Neural cell (in vitro differentiated cells): Measurements from ENCODE around the gene RAI14. TPM values are rescaled to one million over a fixed set of nuclear protein-coding genes. Genes with fewer than 3 reads are reported as not detected.

Experiments
- H2AFZ ChIP-seq: fragments of 200-600, 300-800 bp; sonication (generic), shearing (Covaris generic); 2 replicates; pipeline ENCODE4 v1.6.0; 2014; ENCODE audit warnings: low read depth, mild to moderate bottlenecking, antibody characterized with exemption, low read length, moderate library complexity
- H3F3A ChIP-seq: fragments of 200-600 bp; shearing (Covaris generic); 2 replicates; pipeline ENCODE4 v1.6.1; 2016; ENCODE audit warnings: mild to moderate bottlenecking, moderate library complexity, mixed read lengths, antibody characterized with exemption, low read length; ENCODE audit not compliant: insufficient read depth, poor library complexity, severe bottlenecking
- H3K27ac ChIP-seq: fragments of 200-600, 300-800 bp; sonication (generic), shearing (Covaris generic); 2 replicates; pipeline ENCODE4 v1.5.1; 2014; ENCODE audit warnings: mild to moderate bottlenecking, low read length, moderate library complexity
- H3K27me3 ChIP-seq: fragments of 300-800, 200-600 bp; sonication (generic), shearing (Covaris generic); 2 replicates; pipeline ENCODE4 v1.6.0; 2014; ENCODE audit warnings: mild to moderate bottlenecking, low read depth, low read length, moderate library complexity; ENCODE audit not compliant: insufficient read depth
- H3K36me3 ChIP-seq: fragments of 300-800, 200-600 bp; sonication (generic), shearing (Covaris generic); 2 replicates; pipeline ENCODE4 v1.5.1; 2014; ENCODE audit warnings: mild to moderate bottlenecking, antibody characterized with exemption, low read length, moderate library complexity; ENCODE audit not compliant: insufficient read depth
- H3K4me2 ChIP-seq: fragments of 300-800, 200-600 bp; sonication (generic), shearing (Covaris generic); 2 replicates; pipeline ENCODE4 v1.6.0; 2014; ENCODE audit warnings: mild to moderate bottlenecking, low read length
- H3K4me3 ChIP-seq: fragments of 300-800, 200-600 bp; sonication (generic), shearing (Covaris generic); 2 replicates; pipeline ENCODE4 v1.5.1; 2014; ENCODE audit warnings: mild to moderate bottlenecking, low read length, moderate library complexity
- H3K79me2 ChIP-seq: fragments of 200-600 bp; shearing (Covaris generic); replicated peaks from 2 replicates; pipeline ENCODE4 v1.6.0; 2014; ENCODE audit warnings: mild to moderate bottlenecking, low read length, moderate library complexity; ENCODE audit not compliant: insufficient read depth
- H3K9ac ChIP-seq: fragments of 300-800, 200-600 bp; sonication (generic), shearing (Covaris generic); 2 replicates; pipeline ENCODE4 v1.6.1; 2016; ENCODE audit warnings: mild to moderate bottlenecking, low read length, mixed read lengths
- H3K9me2 ChIP-seq: fragments of 200-600 bp; shearing (Covaris generic); 2 replicates; pipeline ENCODE4 v1.6.1; 2016; ENCODE audit warnings: mild to moderate bottlenecking, low read length, mixed read lengths; ENCODE audit not compliant: insufficient read depth
- H3K9me3 ChIP-seq: fragments of 200-600, 300-800 bp; sonication (generic), shearing (Covaris generic); 2 replicates; pipeline ENCODE4 v1.6.1; 2016; ENCODE audit warnings: mild to moderate bottlenecking, mixed run types, low read length, moderate library complexity, mixed read lengths
- H4K20me1 ChIP-seq: fragments of 200-600 bp; shearing (Covaris generic); 2 replicates; pipeline ENCODE4 v1.6.1; 2016; ENCODE audit warnings: mild to moderate bottlenecking, mixed run types; ENCODE audit not compliant: insufficient read depth
- CTCF ChIP-seq: fragments of 450-650 bp; IDR thresholded peaks from 2 replicates; pipeline ENCODE4 v1.5.1; 2014; ENCODE audit warnings: antibody characterized with exemption, mild to moderate bottlenecking, moderate library complexity; ENCODE audit not compliant: poor library complexity, severe bottlenecking
- EP300 ChIP-seq: fragments of 450-650 bp; conservative IDR thresholded peaks from 2 replicates; pipeline ENCODE4 v1.6.1; 2014; ENCODE audit warnings: antibody characterized with exemption, mild to moderate bottlenecking, moderate library complexity; ENCODE audit not compliant: poor library complexity, severe bottlenecking
- EZH2 ChIP-seq: fragments of 200-600, 300-800 bp; shearing (Covaris generic), sonication (generic); IDR thresholded peaks from 2 replicates; pipeline ENCODE4 v1.6.1; 2014; ENCODE audit warnings: antibody characterized with exemption, low read length, borderline replicate concordance, mild to moderate bottlenecking; ENCODE audit not compliant: insufficient read depth, poor library complexity, severe bottlenecking
- MXI1 ChIP-seq: fragments of 450-650 bp; conservative IDR thresholded peaks from 2 replicates; pipeline ENCODE4 v1.6.1; 2014; ENCODE audit warnings: antibody characterized with exemption, mild to moderate bottlenecking; ENCODE audit not compliant: poor library complexity, severe bottlenecking
- POLR2AphosphoS5 ChIP-seq: IDR thresholded peaks from 2 replicates; pipeline ENCODE4 v1.6.1; 2012
- RAD21 ChIP-seq: fragments of 450-650 bp; conservative IDR thresholded peaks from 2 replicates; pipeline ENCODE4 v1.6.1; 2014; ENCODE audit warnings: antibody characterized with exemption, mild to moderate bottlenecking, moderate library complexity
- REST ChIP-seq: IDR thresholded peaks from 2 replicates; pipeline ENCODE4 v1.6.1; 2012; ENCODE audit warnings: borderline replicate concordance
- SMC3 ChIP-seq: fragments of 450-650 bp; conservative IDR thresholded peaks from 2 replicates; pipeline ENCODE4 v1.6.1; 2014; ENCODE audit warnings: antibody characterized with exemption, mild to moderate bottlenecking, moderate library complexity; ENCODE audit not compliant: poor library complexity
- TAF1 ChIP-seq: IDR thresholded peaks from 2 replicates; pipeline ENCODE4 v1.6.1; 2012; ENCODE audit warnings: low read depth
- polyA plus RNA-seq: library from polyadenylated mRNA; depleted of rRNA; stranded (reverse); fragments of >200 nt; gene quantifications from 2 replicates; pipeline ENCODE4 v1.2.3, GENCODE V29; 2014

The RAI14 gene
- polyA plus RNA-seq, 1 donor from 2014 or later, result 7.8 TPM

- TF ChIP-seq MXI1 (no peak), EZH2 (no peak)
Measured at GRCh38 chr5:34866989-34867471, 210.9 kb downstream of the RAI14 start (continued).

GRCh38 chr5:34867660-34868059, 211.5 kb downstream of the RAI14 start:
- Histone ChIP-seq H3F3A (no peaks in the 10 kb centered on the region), H3K9me3 (peaks cover 7% of the 10 kb centered on the region), H3K4me3 (no peak overlapping the region), H4K20me1 (no peaks in the 10 kb centered on the region), H3K4me2 (no peak overlapping the region), H2AFZ (no peak overlapping the region), H3K79me2 (no peaks in the 10 kb centered on the region), H3K9ac (no peak overlapping the region), H3K27me3 (no peaks in the 10 kb centered on the region), H3K27ac (no peak overlapping the region), H3K36me3 (no peaks in the 10 kb centered on the region), H3K9me2 (no peaks in the 10 kb centered on the region)
- no peak for TF ChIP-seq EZH2
- peak; percentile 14 for TF ChIP-seq POLR2AphosphoS5
- TF ChIP-seq REST, result no peak
- no peak for TF ChIP-seq EP300

- H2AFZ ChIP-seq, result no peak overlapping the region
- no peaks in the 10 kb centered on the region for H3F3A ChIP-seq
- no peaks in the 10 kb centered on the region for H3K79me2 ChIP-seq
- H3K4me2 ChIP-seq, result no peak overlapping the region
- H3K9me2 ChIP-seq, result no peaks in the 10 kb centered on the region
- no peaks in the 10 kb centered on the region for H4K20me1 ChIP-seq
- H3K27ac ChIP-seq, result no peak overlapping the region
- peaks cover 7% of the 10 kb centered on the region for H3K9me3 ChIP-seq
- no peaks in the 10 kb centered on the region for H3K27me3 ChIP-seq
- TF ChIP-seq REST, result no peak
- TF ChIP-seq EP300, result no peak
- TF ChIP-seq CTCF, result no peak
- no peak for TF ChIP-seq MXI1
- no peak for TF ChIP-seq TAF1
- no peak for TF ChIP-seq EZH2
- no peak for TF ChIP-seq SMC3
- no peak for TF ChIP-seq RAD21
- no peak overlapping the region for H3K9ac ChIP-seq
- no peaks in the 10 kb centered on the region for H3K36me3 ChIP-seq
- no peak overlapping the region for H3K4me3 ChIP-seq
Measured at GRCh38 chr5:34868791-34869190, 212.7 kb downstream of the RAI14 start.
